K562 (cell line): ENCODE measurements around the gene CS. TPM values are rescaled to one million over a fixed set of nuclear protein-coding genes. Genes with fewer than 3 reads are reported as not detected.
A peak's percentile ranks its signal among the peaks of the same experiment; 100 is the strongest.

Experiments used
- ATAC-seq: fragments of 200-7000 bp; cut with Tn5 transposase; 3 replicates; pipeline ENCODE4 v1.9.1; 2020; ENCODE audit warnings: moderate library complexity
- BruUV-seq: library from RNA; stranded (reverse); fragments of 400-500 nt; replicated peaks from 2 replicates; lab custom pipeline; 2021; lab: Mats Ljungman, UMichigan
- CTCF ChIA-PET: fragments of 300-600 bp; formaldehyde crosslinking; extraction: SDS; loops from one replicate; lab custom pipeline; 2021; ENCODE audit warnings: low intra/inter-chr PET ratio; lab: Yijun Ruan, JAX
- POLR2A ChIA-PET: fragments of 300-600, 350-650 bp; sonication (Branson Sonifier 250); formaldehyde crosslinking; extraction: SDS; loops from one replicate; lab custom pipeline; 2021; ENCODE audit warnings: antibody characterized with exemption, inconsistent platforms; lab: Yijun Ruan, JAX
- DNase-seq, 4 experiments: peaks; one replicate each; pipeline versions ENCODE4 v3.0.0 to v3.0.0-alpha.2; 2011 to 2018; ENCODE audit warnings: low spot score in 3 of 4, mixed read lengths in 3 of 4; ENCODE audit errors: extremely low read depth in 1 of 4
- FAIRE-seq: peaks from 2 replicates; lab custom pipeline; 2011; peaks lifted over from hg19 to GRCh38; lab: Jason Lieb, UNC
- H2AFZ ChIP-seq: 2 replicates; pipeline ENCODE4 v1.6.0; 2011; ENCODE audit warnings: low read depth, low read length, control low read depth, inconsistent platforms
- H3K27ac ChIP-seq: fragments of 200-600 bp; 3 replicates; pipeline ENCODE4 v1.8.0; 2011; ENCODE audit warnings: low read depth, mild to moderate bottlenecking, control low read depth, inconsistent platforms, low read length, moderate library complexity, mixed read lengths; ENCODE audit errors: extremely low read depth
- H3K27me3 ChIP-seq, 2 experiments: fragments of 300-600 bp in 1 of 2; 2 replicates in 1 of 2; 3 replicates in 1 of 2; pipeline versions ENCODE4 v1.6.0 to v1.8.0; 2011; ENCODE audit warnings: inconsistent platforms in 2 of 2, low read length in 2 of 2, mild to moderate bottlenecking in 1 of 2, mixed read lengths in 1 of 2, moderate library complexity in 1 of 2; ENCODE audit not compliant: control insufficient read depth in 2 of 2, insufficient read depth in 2 of 2
- H3K36me3 ChIP-seq: fragments of 300-600 bp; 3 replicates; pipeline ENCODE4 v1.8.0; 2011; ENCODE audit warnings: mild to moderate bottlenecking, low read length, inconsistent platforms; ENCODE audit not compliant: control insufficient read depth, insufficient read depth
- H3K4me1 ChIP-seq, 2 experiments: fragments of 200-600 bp in 1 of 2; replicated peaks in 1 of 2; 2 replicates in 1 of 2; 3 replicates in 1 of 2; pipeline versions ENCODE4 v1.5.1 to v1.8.0; 2011; ENCODE audit warnings: inconsistent platforms in 2 of 2, low read length in 2 of 2, mild to moderate bottlenecking in 1 of 2, mixed read lengths in 1 of 2, moderate library complexity in 1 of 2; ENCODE audit not compliant: control insufficient read depth in 2 of 2, insufficient read depth in 2 of 2
- H3K4me2 ChIP-seq: 2 replicates; pipeline ENCODE4 v1.6.1; 2011; ENCODE audit warnings: low read length, control low read depth, inconsistent platforms, mixed read lengths; ENCODE audit not compliant: insufficient read depth
- H3K4me3 ChIP-seq: fragments of 200-600 bp; sonication (generic), shearing (Covaris generic); 2 replicates; pipeline ENCODE4 v1.5.1; 2016; ENCODE audit warnings: control low read depth, inconsistent platforms
- H3K79me2 ChIP-seq: fragments of 200-600 bp; 3 replicates; pipeline ENCODE4 v1.8.0; 2011; ENCODE audit warnings: low read length, inconsistent platforms; ENCODE audit not compliant: control insufficient read depth, insufficient read depth
- H3K9ac ChIP-seq, 2 experiments: 2 replicates each; pipeline versions ENCODE4 v1.6.0 to v1.6.1; 2011; ENCODE audit warnings: low read depth in 2 of 2, low read length in 2 of 2, control low read depth in 1 of 2, inconsistent platforms in 1 of 2, mild to moderate bottlenecking in 1 of 2, mixed read lengths in 1 of 2; ENCODE audit not compliant: insufficient read depth in 1 of 2
- H3K9me1 ChIP-seq: one replicate; pipeline ENCODE4 v1.6.0; 2011; ENCODE audit warnings: inconsistent platforms, mild to moderate bottlenecking, low read length, moderate library complexity; ENCODE audit not compliant: control insufficient read depth, insufficient read depth
- H3K9me3 ChIP-seq: replicated peaks from 2 replicates; pipeline ENCODE4 v1.5.1; 2011; ENCODE audit warnings: low read depth, low read length, inconsistent platforms; ENCODE audit not compliant: control insufficient read depth, insufficient read depth
- H4K20me1 ChIP-seq: replicated peaks from 2 replicates; pipeline ENCODE4 v1.6.1; 2011; ENCODE audit warnings: low read length, inconsistent platforms, mixed read lengths; ENCODE audit not compliant: control insufficient read depth, insufficient read depth
- ARID1B ChIP-seq: fragments of 450-650 bp; IDR thresholded peaks from 2 replicates; pipeline ENCODE4 v1.6.1; 2016; ENCODE audit warnings: antibody characterized with exemption, mild to moderate bottlenecking, inconsistent platforms
- BCOR ChIP-seq: fragments of 450-650 bp; IDR thresholded peaks from 2 replicates; pipeline ENCODE4 v1.6.1; 2016
- CC2D1A ChIP-seq: fragments of 450-650 bp; IDR thresholded peaks from 2 replicates; pipeline ENCODE4 v1.6.1; 2017; ENCODE audit warnings: mild to moderate bottlenecking
- KDM4B ChIP-seq, 2 experiments: fragments of 450-650 bp in 1 of 2; sonication (generic) in 1 of 2; IDR thresholded peaks; 2 replicates each; pipeline ENCODE4 v1.6.1; 2016 to 2017; ENCODE audit warnings: borderline replicate concordance in 2 of 2, antibody characterized with exemption in 1 of 2, low read depth in 1 of 2, mild to moderate bottlenecking in 1 of 2
- KLF16 ChIP-seq: IDR thresholded peaks from 2 replicates; pipeline ENCODE4 v1.6.1; 2016; ENCODE audit warnings: antibody characterized with exemption
- NR1H2 ChIP-seq: sonication (generic); formaldehyde crosslinking; IDR thresholded peaks from 2 replicates; pipeline ENCODE4 v1.4.0; 2020; ENCODE audit warnings: mild to moderate bottlenecking, missing genetic modification reagents
- PYGO2 ChIP-seq: fragments of 450-650 bp; IDR thresholded peaks from 2 replicates; pipeline ENCODE4 v1.6.1; 2016; ENCODE audit warnings: mild to moderate bottlenecking, missing genetic modification characterization, moderate library complexity, missing compliant biosample characterization
- RBM25 ChIP-seq: fragments of 200-400 bp; formaldehyde crosslinking; IDR thresholded peaks from 2 replicates; pipeline ENCODE4 v1.6.1; 2018; ENCODE audit warnings: low read length, low read depth, moderate library complexity; ENCODE audit not compliant: severe bottlenecking
- SMC3 ChIP-seq: conservative IDR thresholded peaks from 2 replicates; pipeline ENCODE4 v1.6.1; 2011; ENCODE audit warnings: low read depth, low read length, improper control_type of control experiment; ENCODE audit not compliant: insufficient read depth
- SP2 ChIP-seq: IDR thresholded peaks from 2 replicates; pipeline ENCODE4 v1.6.1; 2011; ENCODE audit warnings: mild to moderate bottlenecking, low read depth, low read length, moderate library complexity; ENCODE audit not compliant: poor library complexity, severe bottlenecking; ENCODE audit errors: extremely low read depth
- XRCC3 ChIP-seq: fragments of 450-650 bp; IDR thresholded peaks from 2 replicates; pipeline ENCODE4 v1.6.1; 2017; ENCODE audit warnings: mild to moderate bottlenecking, moderate library complexity
- ZNF311 ChIP-seq: fragments of 250-450 bp; sonication (Bioruptor Pico); IDR thresholded peaks from 2 replicates; pipeline ENCODE4 v1.4.0; 2020; ENCODE audit warnings: mild to moderate bottlenecking, moderate library complexity
- WGBS: fragments of 100-300 bp; shearing (Covaris generic); methylation state at CpG from one replicate; pipeline ENCODE4 v1.1.6; 2016; ENCODE audit warnings: low coverage, mixed read lengths; ENCODE audit not compliant: insufficient coverage; ENCODE audit errors: missing lambda C conversion rate; 5-methylcytosine and 5-hydroxymethylcytosine counted together
- in situ Hi-C: fragments of 300-500 bp; cut with MboI; formaldehyde crosslinking; loops from 4 replicates; pipeline ENCODE4 v1.15.0; 2018; ENCODE audit warnings: inconsistent platforms, mixed read lengths
- intact Hi-C: fragments of 100-400 bp; cut with micrococcal nuclease; formaldehyde crosslinking; loops from 2 replicates; pipeline ENCODE4 v1.14.2; 2022
- polyA plus RNA-seq, 8 experiments: library from polyadenylated mRNA; depleted of rRNA in 4 of 8; stranded (reverse) in 5 of 8; unstranded in 3 of 8; fragments of >200 nt; fragmentation: Nextera tagmentation in 2 of 8; fragmentation: Illumina TruSeq in 1 of 8; extraction: Ambion mirVana in 2 of 8; extraction: Trizol in 1 of 8; gene quantifications; 2 replicates each; pipeline versions ENCODE4 v1.2.1 to v1.2.3, GENCODE V29; 2011 to 2014; ENCODE audit warnings: inconsistent platforms in 1 of 8, missing spikeins in 1 of 8
- total RNA-seq, 7 experiments: library from RNA; depleted of rRNA in 6 of 7; stranded (reverse); fragments of >200 nt in 6 of 7; fragmentation: Illumina TruSeq in 2 of 7; extraction: Trizol in 2 of 7; gene quantifications; 2 replicates each; pipeline versions ENCODE4 v1.2.1 to v1.2.3, GENCODE V29; 2011 to 2021; ENCODE audit warnings: low replicate concordance in 1 of 7
- TF ChIP-seq, protein P1 (sequence below): fragments of 200-800 bp; sonication (Bioruptor generic); IDR thresholded peaks from 2 replicates; pipeline ENCODE4 v1.6.1; 2017; ENCODE audit warnings: missing genetic modification characterization, missing compliant biosample characterization
- TF ChIP-seq, protein P2 (sequence below), 2 experiments: fragments of 250-450 bp in 1 of 2; fragments of 450-650 bp in 1 of 2; sonication (Bioruptor Pico) in 1 of 2; IDR thresholded peaks; 2 replicates each; pipeline versions ENCODE4 v1.6.1 to v1.8.0; 2016 to 2021; ENCODE audit warnings: mild to moderate bottlenecking in 2 of 2, moderate library complexity in 2 of 2, missing compliant biosample characterization in 1 of 2, missing genetic modification characterization in 1 of 2
- TF ChIP-seq, protein P3 (sequence below): fragments of 450-650 bp; IDR thresholded peaks from 2 replicates; pipeline ENCODE4 v1.6.1; 2016; ENCODE audit warnings: borderline replicate concordance

Gene CS
- total and polyA plus RNA-seq, 9 of the 15 experiments (the other 6 are each of a cell fraction or from before 2014, with no cell fraction given): 99.9 to 390 (median 149) TPM

DNA sequence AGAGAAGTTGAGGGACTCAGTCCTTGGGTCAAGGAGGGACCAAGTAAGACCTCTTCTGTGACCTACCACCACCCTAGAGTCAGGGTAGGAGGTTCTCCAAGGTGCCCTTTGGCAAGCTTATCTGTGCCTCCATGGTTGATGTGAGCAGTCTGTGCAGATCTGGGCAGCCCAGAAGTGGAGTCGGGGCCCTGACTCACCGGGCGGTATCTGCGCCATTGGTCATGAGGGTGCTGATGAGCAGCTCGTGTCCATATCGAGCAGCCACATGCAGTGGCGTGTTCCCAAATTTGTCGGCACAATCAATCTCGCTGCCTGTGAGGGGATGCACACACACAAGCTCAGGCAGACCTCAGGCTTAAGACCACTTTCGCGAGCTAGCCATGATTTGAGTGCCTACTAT, 47.0 kb downstream of the CS start:
- BruUV-seq: no TSS peak
- WGBS: 85% methylated on average over 10 of the region's 11 CpGs
- in situ Hi-C loops (no loop called here), intact Hi-C loops (no loop called here)
- no peak for FAIRE-seq
- TF ChIP-seq, protein P1, sequence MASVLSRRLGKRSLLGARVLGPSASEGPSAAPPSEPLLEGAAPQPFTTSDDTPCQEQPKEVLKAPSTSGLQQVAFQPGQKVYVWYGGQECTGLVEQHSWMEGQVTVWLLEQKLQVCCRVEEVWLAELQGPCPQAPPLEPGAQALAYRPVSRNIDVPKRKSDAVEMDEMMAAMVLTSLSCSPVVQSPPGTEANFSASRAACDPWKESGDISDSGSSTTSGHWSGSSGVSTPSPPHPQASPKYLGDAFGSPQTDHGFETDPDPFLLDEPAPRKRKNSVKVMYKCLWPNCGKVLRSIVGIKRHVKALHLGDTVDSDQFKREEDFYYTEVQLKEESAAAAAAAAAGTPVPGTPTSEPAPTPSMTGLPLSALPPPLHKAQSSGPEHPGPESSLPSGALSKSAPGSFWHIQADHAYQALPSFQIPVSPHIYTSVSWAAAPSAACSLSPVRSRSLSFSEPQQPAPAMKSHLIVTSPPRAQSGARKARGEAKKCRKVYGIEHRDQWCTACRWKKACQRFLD (CRISPR knock-in tag): no peak
- TF ChIP-seq RBM25: no peak
- TF ChIP-seq KLF16: no peak
- TF ChIP-seq PYGO2 (tag): no peak
- no peak for TF ChIP-seq BCOR
- no peak for TF ChIP-seq NR1H2 (CRISPR knock-in tag)
- TF ChIP-seq, protein P2, sequence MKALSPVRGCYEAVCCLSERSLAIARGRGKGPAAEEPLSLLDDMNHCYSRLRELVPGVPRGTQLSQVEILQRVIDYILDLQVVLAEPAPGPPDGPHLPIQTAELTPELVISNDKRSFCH (CRISPR knock-in tag; IDR thresholded peaks at IDR 0.05): no peak
- TF ChIP-seq, protein P2 (tag; IDR thresholded peaks at IDR 0.05): no peak
- TF ChIP-seq, protein P3, sequence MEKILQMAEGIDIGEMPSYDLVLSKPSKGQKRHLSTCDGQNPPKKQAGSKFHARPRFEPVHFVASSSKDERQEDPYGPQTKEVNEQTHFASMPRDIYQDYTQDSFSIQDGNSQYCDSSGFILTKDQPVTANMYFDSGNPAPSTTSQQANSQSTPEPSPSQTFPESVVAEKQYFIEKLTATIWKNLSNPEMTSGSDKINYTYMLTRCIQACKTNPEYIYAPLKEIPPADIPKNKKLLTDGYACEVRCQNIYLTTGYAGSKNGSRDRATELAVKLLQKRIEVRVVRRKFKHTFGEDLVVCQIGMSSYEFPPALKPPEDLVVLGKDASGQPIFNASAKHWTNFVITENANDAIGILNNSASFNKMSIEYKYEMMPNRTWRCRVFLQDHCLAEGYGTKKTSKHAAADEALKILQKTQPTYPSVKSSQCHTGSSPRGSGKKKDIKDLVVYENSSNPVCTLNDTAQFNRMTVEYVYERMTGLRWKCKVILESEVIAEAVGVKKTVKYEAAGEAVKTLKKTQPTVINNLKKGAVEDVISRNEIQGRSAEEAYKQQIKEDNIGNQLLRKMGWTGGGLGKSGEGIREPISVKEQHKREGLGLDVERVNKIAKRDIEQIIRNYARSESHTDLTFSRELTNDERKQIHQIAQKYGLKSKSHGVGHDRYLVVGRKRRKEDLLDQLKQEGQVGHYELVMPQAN: no peak
- no peak for TF ChIP-seq XRCC3
- TF ChIP-seq ARID1B: no peak
- no peak for TF ChIP-seq SP2
- no peak for TF ChIP-seq SMC3
- no peak for TF ChIP-seq KDM4B (IDR thresholded peaks at IDR 0.05; ENCODE audit: borderline replicate concordance in 2 of 2, low read depth in 1 of 2)
- no peak for TF ChIP-seq ZNF311 (CRISPR knock-in tag)
- no peak for TF ChIP-seq CC2D1A
- H3K4me2 ChIP-seq: no peak overlapping the region
- POLR2A ChIA-PET: interaction anchor here (0.5 to 1.3 kb wide), 4 partner anchors 8 to 22 kb away, joined by 3 to 4 read pairs (median 3); no protein-coding TSS in a partner anchor
- peaks cover 8 to 11% of the 10 kb centered on the region in 2 experiments; a peak in 4 of 5 replicates for H3K4me1 ChIP-seq
- H3K79me2 ChIP-seq: peaks cover 24% of the 10 kb centered on the region
- peaks cover 6% of the 10 kb centered on the region for H4K20me1 ChIP-seq
- CTCF ChIA-PET: no interaction called here
- H3K36me3 ChIP-seq: peaks cover 79% of the 10 kb centered on the region; the same call in 2 of the 3 replicates
- H3K9ac ChIP-seq: peak overlapping the region in 1 of 2 experiments; percentile 11; a peak in 1 of 4 replicates
- no peaks in the 10 kb centered on the region for H3K9me3 ChIP-seq
- no peak overlapping the region for H3K4me3 ChIP-seq
- H3K27me3 ChIP-seq: no peaks in the 10 kb centered on the region
- peak in 1 of 4 experiments; percentile 11 for DNase-seq
- H3K27ac ChIP-seq: no peak overlapping the region
- no peak overlapping the region for H2AFZ ChIP-seq
- H3K9me1 ChIP-seq: no peaks in the 10 kb centered on the region
- ATAC-seq: no peak
